Measurements from ENCODE around the gene ZNF41.
"Not testable (repeated sequence)": the region's sequence is repeated elsewhere in the genome, so short reads cannot be mapped to it uniquely, and the experiment has no call there.

The ZNF41 gene

GRCh38 chrX:47507153-47507867 lies 24.3 kb upstream of the ZNF41 start:
- Histone ChIP-seq H3K4me1 (ENCODE audit: control insufficient read depth, low read depth, low read length) (peaks cover 4% of the 10 kb centered on the region), H3K4me3 (ENCODE audit: low read length) (no peak overlapping the region), H3K36me3 (ENCODE audit: control insufficient read depth, low read depth, low read length) (no peaks in the 10 kb centered on the region), H3K27me3 (ENCODE audit: control insufficient read depth, insufficient read depth, low read length) (no peaks in the 10 kb centered on the region), H3K9ac (ENCODE audit: low read length) (no peak overlapping the region), H3K9me3 (ENCODE audit: control insufficient read depth, low read depth, low read length) (peaks cover 5% of the 10 kb centered on the region), H3K27ac (ENCODE audit: low read length) (no peak overlapping the region)

GRCh38 chrX:47503151-47503550 lies 20.1 kb upstream of the ZNF41 start:
- no peak overlapping the region for H3K27ac ChIP-seq (ENCODE audit: low read length)
- no peak overlapping the region for H3K4me3 ChIP-seq (ENCODE audit: low read length)
- no peaks in the 10 kb centered on the region for H3K27me3 ChIP-seq (ENCODE audit: control insufficient read depth, insufficient read depth, low read length)
- H3K36me3 ChIP-seq (ENCODE audit: control insufficient read depth, low read depth, low read length): no peaks in the 10 kb centered on the region
- peaks cover 4% of the 10 kb centered on the region for H3K9me3 ChIP-seq (ENCODE audit: control insufficient read depth, low read depth, low read length)
- peaks cover 17% of the 10 kb centered on the region for H3K4me1 ChIP-seq (ENCODE audit: control insufficient read depth, low read depth, low read length)
- H3K9ac ChIP-seq (ENCODE audit: low read length): no peak overlapping the region

- H3K36me3 ChIP-seq (ENCODE audit: control insufficient read depth, low read depth, low read length): no peaks in the 10 kb centered on the region
- H3K9me3 ChIP-seq (ENCODE audit: control insufficient read depth, low read depth, low read length): peaks cover 3% of the 10 kb centered on the region
- no peak overlapping the region for H3K9ac ChIP-seq (ENCODE audit: low read length)
- no peaks in the 10 kb centered on the region for H3K27me3 ChIP-seq (ENCODE audit: control insufficient read depth, insufficient read depth, low read length)
- no peak overlapping the region for H3K4me3 ChIP-seq (ENCODE audit: low read length)
- H3K27ac ChIP-seq (ENCODE audit: low read length): no peak overlapping the region
- peaks cover 17% of the 10 kb centered on the region for H3K4me1 ChIP-seq (ENCODE audit: control insufficient read depth, low read depth, low read length)
Measured at GRCh38 chrX:47502316-47503125, 19.5 kb upstream of the ZNF41 start.

GRCh38 chrX:47501226-47502074 lies 18.4 kb upstream of the ZNF41 start:
- H3K9ac ChIP-seq (ENCODE audit: low read length): no peak overlapping the region
- peaks cover 17% of the 10 kb centered on the region for H3K4me1 ChIP-seq (ENCODE audit: control insufficient read depth, low read depth, low read length)
- H3K27me3 ChIP-seq (ENCODE audit: control insufficient read depth, insufficient read depth, low read length): no peaks in the 10 kb centered on the region
- no peaks in the 10 kb centered on the region for H3K36me3 ChIP-seq (ENCODE audit: control insufficient read depth, low read depth, low read length)
- H3K27ac ChIP-seq (ENCODE audit: low read length): no peak overlapping the region
- no peak overlapping the region for H3K4me3 ChIP-seq (ENCODE audit: low read length)
- H3K9me3 ChIP-seq (ENCODE audit: control insufficient read depth, low read depth, low read length): peaks cover 3% of the 10 kb centered on the region

GRCh38 chrX:47500554-47500953 lies 17.5 kb upstream of the ZNF41 start:
- Histone ChIP-seq H3K4me1 (ENCODE audit: control insufficient read depth, low read depth, low read length) (peaks cover 17% of the 10 kb centered on the region), H3K9me3 (ENCODE audit: control insufficient read depth, low read depth, low read length) (peaks cover 3% of the 10 kb centered on the region), H3K4me3 (ENCODE audit: low read length) (no peak overlapping the region), H3K36me3 (ENCODE audit: control insufficient read depth, low read depth, low read length) (no peaks in the 10 kb centered on the region), H3K9ac (ENCODE audit: low read length) (no peak overlapping the region), H3K27ac (ENCODE audit: low read length) (no peak overlapping the region), H3K27me3 (ENCODE audit: control insufficient read depth, insufficient read depth, low read length) (no peaks in the 10 kb centered on the region)

- peaks cover 17% of the 10 kb centered on the region for H3K4me1 ChIP-seq (ENCODE audit: control insufficient read depth, low read depth, low read length)
- no peak overlapping the region for H3K4me3 ChIP-seq (ENCODE audit: low read length)
- H3K27me3 ChIP-seq (ENCODE audit: control insufficient read depth, insufficient read depth, low read length): no peaks in the 10 kb centered on the region
- H3K9me3 ChIP-seq (ENCODE audit: control insufficient read depth, low read depth, low read length): peaks cover 12% of the 10 kb centered on the region
- no peak overlapping the region for H3K27ac ChIP-seq (ENCODE audit: low read length)
- no peaks in the 10 kb centered on the region for H3K36me3 ChIP-seq (ENCODE audit: control insufficient read depth, low read depth, low read length)
- H3K9ac ChIP-seq (ENCODE audit: low read length): no peak overlapping the region
Measured at GRCh38 chrX:47499293-47499692, 16.3 kb upstream of the ZNF41 start.

GRCh38 chrX:47498411-47498810 lies 15.4 kb upstream of the ZNF41 start:
- peaks cover 12% of the 10 kb centered on the region for H3K9me3 ChIP-seq (ENCODE audit: control insufficient read depth, low read depth, low read length)
- H3K27me3 ChIP-seq (ENCODE audit: control insufficient read depth, insufficient read depth, low read length): no peaks in the 10 kb centered on the region
- no peak overlapping the region for H3K4me3 ChIP-seq (ENCODE audit: low read length)
- no peak overlapping the region for H3K27ac ChIP-seq (ENCODE audit: low read length)
- H3K36me3 ChIP-seq (ENCODE audit: control insufficient read depth, low read depth, low read length): no peaks in the 10 kb centered on the region
- H3K9ac ChIP-seq (ENCODE audit: low read length): no peak overlapping the region
- H3K4me1 ChIP-seq (ENCODE audit: control insufficient read depth, low read depth, low read length): peaks cover 17% of the 10 kb centered on the region

GRCh38 chrX:47497271-47497888 lies 14.4 kb upstream of the ZNF41 start:
- Histone ChIP-seq H3K9me3 (ENCODE audit: control insufficient read depth, low read depth, low read length) (peaks cover 12% of the 10 kb centered on the region), H3K27me3 (ENCODE audit: control insufficient read depth, insufficient read depth, low read length) (no peaks in the 10 kb centered on the region), H3K36me3 (ENCODE audit: control insufficient read depth, low read depth, low read length) (no peaks in the 10 kb centered on the region), H3K9ac (ENCODE audit: low read length) (no peak overlapping the region), H3K4me3 (ENCODE audit: low read length) (no peak overlapping the region), H3K4me1 (ENCODE audit: control insufficient read depth, low read depth, low read length) (peaks cover 13% of the 10 kb centered on the region), H3K27ac (ENCODE audit: low read length) (no peak overlapping the region)

GRCh38 chrX:47492133-47492532 lies 9.1 kb upstream of the ZNF41 start:
- H3K4me3 ChIP-seq (ENCODE audit: low read length); H3K27ac ChIP-seq (ENCODE audit: low read length); H3K9ac ChIP-seq (ENCODE audit: low read length); H3K36me3 ChIP-seq (ENCODE audit: control insufficient read depth, low read depth, low read length); H3K27me3 ChIP-seq (ENCODE audit: control insufficient read depth, insufficient read depth, low read length); H3K4me1 ChIP-seq (ENCODE audit: control insufficient read depth, low read depth, low read length): not testable (repeated sequence)
- peaks cover 18% of the 10 kb centered on the region for H3K9me3 ChIP-seq (ENCODE audit: control insufficient read depth, low read depth, low read length)

GRCh38 chrX:47489507-47490275 lies 6.7 kb upstream of the ZNF41 start:
- Histone ChIP-seq H3K27me3 (ENCODE audit: control insufficient read depth, insufficient read depth, low read length) (no peaks in the 10 kb centered on the region), H3K9me3 (ENCODE audit: control insufficient read depth, low read depth, low read length) (peaks cover 12% of the 10 kb centered on the region), H3K4me3 (ENCODE audit: low read length) (no peak overlapping the region), H3K4me1 (ENCODE audit: control insufficient read depth, low read depth, low read length) (no peaks in the 10 kb centered on the region), H3K27ac (ENCODE audit: low read length) (no peak overlapping the region), H3K9ac (ENCODE audit: low read length) (no peak overlapping the region), H3K36me3 (ENCODE audit: control insufficient read depth, low read depth, low read length) (no peaks in the 10 kb centered on the region)

Measured in iPS-18a (cell line).